ENCODE results near the gene RXRA. TPM values are rescaled to one million over a fixed set of nuclear protein-coding genes. Genes with fewer than 3 reads are reported as not detected.

Gene RXRA
- total RNA-seq, 1 donor from 2014 or later = 83.3 TPM

DNA sequence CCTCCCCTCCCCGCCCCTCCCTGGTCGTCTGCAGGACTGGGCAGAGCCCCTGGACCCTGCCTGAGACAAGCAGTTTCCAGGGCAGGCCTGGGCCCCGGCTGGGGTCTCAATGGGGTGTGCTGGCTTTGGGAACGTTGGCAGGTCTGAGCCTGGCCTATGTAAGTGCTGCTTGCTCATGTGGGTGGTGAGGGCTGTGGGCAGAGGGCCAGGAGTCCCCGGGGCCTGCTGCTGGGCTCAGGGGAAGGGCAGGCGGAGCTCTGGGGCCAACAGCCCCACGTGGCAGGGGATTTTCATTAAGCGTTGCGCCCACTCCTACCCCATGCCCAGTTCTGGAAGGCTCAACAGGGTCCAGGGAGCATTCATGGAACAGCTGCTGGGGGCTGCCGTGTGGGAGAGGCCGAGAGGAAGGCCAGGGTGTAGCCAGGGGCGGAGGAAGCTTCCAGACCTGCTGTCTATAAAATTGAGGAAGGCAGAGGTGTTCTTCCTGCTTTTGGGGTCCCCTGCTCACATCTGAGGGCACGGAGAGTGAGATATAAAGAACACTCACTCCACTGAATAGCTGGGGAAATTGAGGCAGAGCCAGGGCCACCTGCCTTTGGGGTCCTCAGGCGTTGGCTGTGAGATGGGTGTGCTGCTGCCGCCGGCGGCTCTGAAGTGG, 32.5 kb downstream of the RXRA start:
- H3K9me3 Mint-ChIP-seq (ENCODE audit: unreplicated experiment) = no peaks in the 10 kb centered on the region
- H3K36me3 Mint-ChIP-seq (ENCODE audit: low read depth, unreplicated experiment) = peaks cover 4% of the 10 kb centered on the region
- H3K4me1 Mint-ChIP-seq (ENCODE audit: unreplicated experiment) = no peaks in the 10 kb centered on the region
- TF ChIP-seq, protein P1, sequence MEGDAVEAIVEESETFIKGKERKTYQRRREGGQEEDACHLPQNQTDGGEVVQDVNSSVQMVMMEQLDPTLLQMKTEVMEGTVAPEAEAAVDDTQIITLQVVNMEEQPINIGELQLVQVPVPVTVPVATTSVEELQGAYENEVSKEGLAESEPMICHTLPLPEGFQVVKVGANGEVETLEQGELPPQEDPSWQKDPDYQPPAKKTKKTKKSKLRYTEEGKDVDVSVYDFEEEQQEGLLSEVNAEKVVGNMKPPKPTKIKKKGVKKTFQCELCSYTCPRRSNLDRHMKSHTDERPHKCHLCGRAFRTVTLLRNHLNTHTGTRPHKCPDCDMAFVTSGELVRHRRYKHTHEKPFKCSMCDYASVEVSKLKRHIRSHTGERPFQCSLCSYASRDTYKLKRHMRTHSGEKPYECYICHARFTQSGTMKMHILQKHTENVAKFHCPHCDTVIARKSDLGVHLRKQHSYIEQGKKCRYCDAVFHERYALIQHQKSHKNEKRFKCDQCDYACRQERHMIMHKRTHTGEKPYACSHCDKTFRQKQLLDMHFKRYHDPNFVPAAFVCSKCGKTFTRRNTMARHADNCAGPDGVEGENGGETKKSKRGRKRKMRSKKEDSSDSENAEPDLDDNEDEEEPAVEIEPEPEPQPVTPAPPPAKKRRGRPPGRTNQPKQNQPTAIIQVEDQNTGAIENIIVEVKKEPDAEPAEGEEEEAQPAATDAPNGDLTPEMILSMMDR (IDR thresholded peaks at IDR 0.05; ENCODE audit: unreplicated experiment) = no peak
- H3K27me3 Mint-ChIP-seq (ENCODE audit: unreplicated experiment) = peaks cover 7% of the 10 kb centered on the region
- H3K4me3 Mint-ChIP-seq (ENCODE audit: unreplicated experiment) = no peak overlapping the region
- no peak overlapping the region for H3K27ac Mint-ChIP-seq (ENCODE audit: unreplicated experiment)
- DNase-seq (ENCODE audit: low spot score) = no peak

DNA sequence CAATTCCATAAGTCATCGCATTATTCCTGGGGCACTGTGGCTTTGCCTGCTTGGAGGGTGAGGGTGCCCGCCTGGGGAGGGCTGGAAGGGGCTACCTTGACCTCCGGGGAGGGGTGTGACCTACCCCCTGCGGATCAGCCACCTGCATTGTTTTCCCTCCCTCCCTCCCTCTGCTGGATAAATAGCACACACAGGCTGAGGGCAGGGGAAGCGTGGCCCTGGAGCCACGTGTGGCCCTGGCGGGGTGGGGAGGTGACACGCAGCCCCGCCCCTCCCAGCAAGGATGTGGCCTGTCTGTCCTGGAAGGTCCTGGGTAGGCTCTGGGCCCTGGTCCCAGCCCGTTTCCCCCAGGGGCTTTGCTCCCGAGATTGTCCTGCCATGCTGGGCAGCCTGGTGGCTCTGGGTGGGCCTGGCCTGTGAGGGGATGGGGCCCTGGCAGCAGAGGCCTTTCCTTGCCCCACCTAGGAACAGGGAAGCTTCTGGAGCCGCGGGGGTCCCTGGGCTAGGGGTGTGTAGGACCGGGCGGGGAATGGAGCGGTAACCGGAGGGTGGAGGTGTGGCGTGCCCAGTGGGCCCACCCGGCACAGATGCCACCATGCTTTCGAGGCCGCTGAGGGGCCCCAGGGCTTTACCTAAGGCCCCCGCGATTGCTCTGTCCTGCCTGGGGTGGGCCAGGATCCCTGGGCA, 33.4 kb downstream of the RXRA start:
- H3K36me3 Mint-ChIP-seq (ENCODE audit: low read depth, unreplicated experiment) = peaks cover 4% of the 10 kb centered on the region
- TF ChIP-seq, protein P1 (IDR thresholded peaks at IDR 0.05; ENCODE audit: unreplicated experiment) = no peak
- DNase-seq (ENCODE audit: low spot score) = no peak
- no peak overlapping the region for H3K4me3 Mint-ChIP-seq (ENCODE audit: unreplicated experiment)
- H3K9me3 Mint-ChIP-seq (ENCODE audit: unreplicated experiment) = no peaks in the 10 kb centered on the region
- no peak overlapping the region for H3K27ac Mint-ChIP-seq (ENCODE audit: unreplicated experiment)
- H3K27me3 Mint-ChIP-seq (ENCODE audit: unreplicated experiment) = peaks cover 6% of the 10 kb centered on the region
- H3K4me1 Mint-ChIP-seq (ENCODE audit: unreplicated experiment) = no peaks in the 10 kb centered on the region

DNA sequence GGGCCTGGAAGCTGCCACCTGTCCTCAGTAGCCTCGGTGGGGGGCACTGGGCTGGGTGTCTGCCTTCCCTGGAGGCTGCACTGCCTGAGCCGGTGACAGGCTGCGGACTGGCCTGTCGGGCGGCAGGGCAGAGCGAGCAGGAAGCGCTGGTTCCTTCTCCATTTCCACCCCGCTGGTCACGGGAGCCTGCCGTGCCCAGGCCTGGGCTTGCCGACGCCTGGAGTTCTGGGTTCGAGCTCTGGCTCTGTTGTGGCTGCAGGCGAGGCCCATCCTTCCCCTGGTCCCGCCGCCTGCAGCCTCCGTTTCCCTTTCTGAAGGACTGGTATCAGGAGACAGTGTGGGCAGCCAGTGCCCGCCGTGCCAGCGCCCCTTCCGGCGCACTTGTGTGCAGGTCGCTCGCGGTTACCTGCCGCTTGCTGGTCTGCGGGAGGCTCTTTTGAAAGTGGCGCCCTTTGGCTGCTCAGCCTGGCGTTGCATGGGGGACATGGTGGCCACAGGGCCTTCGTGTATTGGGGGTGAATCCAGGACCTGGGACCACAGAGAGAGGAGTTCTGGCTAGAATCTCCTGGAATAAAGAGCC, 34.0 kb downstream of the RXRA start:
- Mint-ChIP-seq H3K27me3 (ENCODE audit: unreplicated experiment) (peaks cover 6% of the 10 kb centered on the region), H3K4me1 (ENCODE audit: unreplicated experiment) (no peaks in the 10 kb centered on the region), H3K27ac (ENCODE audit: unreplicated experiment) (no peak overlapping the region), H3K4me3 (ENCODE audit: unreplicated experiment) (no peak overlapping the region), H3K9me3 (ENCODE audit: unreplicated experiment) (no peaks in the 10 kb centered on the region), H3K36me3 (ENCODE audit: low read depth, unreplicated experiment) (peaks cover 4% of the 10 kb centered on the region)
- DNase-seq (ENCODE audit: low spot score) = no peak
- TF ChIP-seq, protein P1 (IDR thresholded peaks at IDR 0.05; ENCODE audit: unreplicated experiment) = no peak

DNA sequence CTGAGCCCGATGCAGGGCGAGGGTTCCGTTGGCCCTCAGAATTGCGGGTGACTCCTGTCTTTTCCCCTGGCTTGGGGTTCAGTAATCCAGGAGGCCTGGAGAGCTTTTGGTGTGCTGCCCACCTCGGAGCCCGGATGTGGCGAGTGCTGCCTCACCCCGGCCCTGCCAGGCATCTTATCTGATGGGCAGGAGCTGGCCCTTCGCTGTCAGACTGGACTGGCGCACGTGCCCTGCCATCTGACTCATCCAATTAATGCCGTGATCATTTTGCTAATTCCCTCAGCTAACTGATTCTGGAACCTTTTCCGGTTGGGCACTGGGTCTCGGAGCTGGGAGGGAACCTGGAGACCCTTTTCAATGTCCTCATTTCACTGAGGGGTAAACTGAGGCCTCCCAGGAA, 34.6 kb downstream of the RXRA start:
- DNase-seq (ENCODE audit: low spot score) = no peak
- Mint-ChIP-seq H3K9me3 (ENCODE audit: unreplicated experiment) (no peaks in the 10 kb centered on the region), H3K4me1 (ENCODE audit: unreplicated experiment) (no peaks in the 10 kb centered on the region), H3K27me3 (ENCODE audit: unreplicated experiment) (peaks cover 6% of the 10 kb centered on the region), H3K36me3 (ENCODE audit: low read depth, unreplicated experiment) (peaks cover 4% of the 10 kb centered on the region), H3K27ac (ENCODE audit: unreplicated experiment) (no peak overlapping the region), H3K4me3 (ENCODE audit: unreplicated experiment) (no peak overlapping the region)
- TF ChIP-seq, protein P1 (IDR thresholded peaks at IDR 0.05; ENCODE audit: unreplicated experiment) = no peak

DNA sequence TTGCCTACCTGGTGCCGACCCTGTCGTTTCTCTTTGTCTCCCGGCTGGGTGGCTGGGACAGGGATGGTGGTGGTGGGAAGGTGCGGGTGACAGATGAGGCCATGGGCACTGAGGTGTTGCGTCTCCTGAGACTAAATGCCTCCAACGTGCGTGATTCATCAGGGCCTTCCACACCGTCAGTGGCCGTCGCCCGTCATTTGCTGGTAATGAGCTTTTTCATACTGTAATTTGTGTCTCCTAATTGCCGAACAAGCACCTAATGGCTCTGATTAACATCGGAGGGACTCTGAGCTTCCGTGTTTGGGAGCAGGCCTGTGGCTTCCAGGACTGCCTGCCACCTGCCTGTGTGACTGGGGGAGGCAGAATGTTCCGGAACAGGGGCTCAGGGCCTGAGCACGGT, 35.2 kb downstream of the RXRA start:
- no peaks in the 10 kb centered on the region for H3K9me3 Mint-ChIP-seq (ENCODE audit: unreplicated experiment)
- H3K4me3 Mint-ChIP-seq (ENCODE audit: unreplicated experiment) = peak overlapping the region; percentile 42
- TF ChIP-seq, protein P1 (IDR thresholded peaks at IDR 0.05; ENCODE audit: unreplicated experiment) = no peak
- H3K4me1 Mint-ChIP-seq (ENCODE audit: unreplicated experiment) = no peaks in the 10 kb centered on the region
- no peak for DNase-seq (ENCODE audit: low spot score)
- peaks cover 4% of the 10 kb centered on the region for H3K36me3 Mint-ChIP-seq (ENCODE audit: low read depth, unreplicated experiment)
- H3K27ac Mint-ChIP-seq (ENCODE audit: unreplicated experiment) = peak overlapping the region; percentile 57
- H3K27me3 Mint-ChIP-seq (ENCODE audit: unreplicated experiment) = peaks cover 6% of the 10 kb centered on the region
